HepG2 (cell line): ENCODE results near the gene ZSWIM6. TPM values are rescaled to one million over a fixed set of nuclear protein-coding genes. Genes with fewer than 3 reads are reported as not detected.

Source experiments
- ATAC-seq: fragments of 200-7000 bp; cut with Tn5 transposase; 3 replicates; pipeline ENCODE4 v1.9.1; 2020; ENCODE audit warnings: mild to moderate bottlenecking, moderate library complexity
- BruUV-seq: library from RNA; stranded (reverse); fragments of 400-500 nt; replicated peaks from 2 replicates; lab custom pipeline; 2021; lab: Mats Ljungman, UMichigan
- CTCF ChIA-PET: fragments of 300-600 bp; formaldehyde crosslinking; extraction: SDS; loops from one replicate; lab custom pipeline; 2021; ENCODE audit warnings: low total read pairs, inconsistent platforms, low intra/inter-chr PET ratio; lab: Yijun Ruan, JAX
- POLR2A ChIA-PET: fragments of 350-600 bp; sonication (Branson Sonifier 250); formaldehyde crosslinking; loops from one replicate; lab custom pipeline; 2020; ENCODE audit warnings: antibody characterized with exemption, inconsistent platforms; lab: Yijun Ruan, JAX
- DNase-seq: peaks from one replicate; pipeline ENCODE4 v3.0.0-alpha.2; 2015; ENCODE audit warnings: low spot score
- FAIRE-seq: peaks from 3 replicates; lab custom pipeline; 2011; peaks lifted over from hg19 to GRCh38; lab: Jason Lieb, UNC
- H2AFZ ChIP-seq: one replicate; pipeline ENCODE4 v1.6.1; 2011; ENCODE audit warnings: low read length, inconsistent platforms
- H3K27ac ChIP-seq: fragments of 300-600 bp; 3 replicates; pipeline ENCODE4 v1.8.0; 2011; ENCODE audit warnings: mixed run types, mild to moderate bottlenecking, mixed read lengths, low read length, inconsistent platforms; ENCODE audit not compliant: insufficient read depth; ENCODE audit errors: extremely low read length
- H3K27me3 ChIP-seq, 2 experiments: fragments of 200-600 bp in 1 of 2; 2 replicates in 1 of 2; 3 replicates in 1 of 2; pipeline versions ENCODE4 v1.6.0 to v1.8.0; 2011; ENCODE audit warnings: low read length in 2 of 2, mild to moderate bottlenecking in 2 of 2, moderate library complexity in 2 of 2, inconsistent platforms in 1 of 2; ENCODE audit not compliant: insufficient read depth in 2 of 2, control insufficient read depth in 1 of 2
- H3K36me3 ChIP-seq, 2 experiments: fragments of 200-600 bp in 1 of 2; replicated peaks in 1 of 2; 2 replicates in 1 of 2; 3 replicates in 1 of 2; pipeline versions ENCODE4 v1.5.1 to v1.8.0; 2011; ENCODE audit warnings: low read length in 2 of 2, inconsistent platforms in 1 of 2; ENCODE audit not compliant: insufficient read depth in 2 of 2, control insufficient read depth in 1 of 2
- H3K4me1 ChIP-seq: 2 replicates; pipeline ENCODE4 v1.5.1; 2012; ENCODE audit warnings: low read length, inconsistent platforms; ENCODE audit not compliant: insufficient read depth
- H3K4me2 ChIP-seq: 2 replicates; pipeline ENCODE4 v1.6.0; 2011; ENCODE audit warnings: low read depth, low read length, inconsistent platforms
- H3K4me3 ChIP-seq, 3 experiments: fragments of 200-600 bp in 1 of 3; sonication (generic), shearing (Covaris generic) in 1 of 3; replicated peaks in 1 of 3; 2 replicates each; pipeline ENCODE4 v1.5.1; 2011 to 2016; ENCODE audit warnings: low read length in 3 of 3, inconsistent platforms in 2 of 3, low read depth in 2 of 3, mild to moderate bottlenecking in 2 of 3, control low read depth in 1 of 3, mixed read lengths in 1 of 3; ENCODE audit not compliant: insufficient read depth in 1 of 3
- H3K79me2 ChIP-seq: one replicate; pipeline ENCODE4 v1.6.1; 2011; ENCODE audit warnings: low read length, inconsistent platforms; ENCODE audit not compliant: insufficient read depth
- H3K9ac ChIP-seq: 2 replicates; pipeline ENCODE4 v1.6.0; 2011; ENCODE audit warnings: mild to moderate bottlenecking, low read depth, low read length, inconsistent platforms; ENCODE audit not compliant: insufficient read depth
- H3K9me3 ChIP-seq: 2 replicates; pipeline ENCODE4 v1.5.1; 2012; ENCODE audit warnings: mild to moderate bottlenecking, low read length
- H4K20me1 ChIP-seq: 2 replicates; pipeline ENCODE4 v1.6.0; 2011; ENCODE audit warnings: inconsistent platforms, mild to moderate bottlenecking, low read length, moderate library complexity; ENCODE audit not compliant: insufficient read depth
- CBX5 ChIP-seq: sonication (generic); formaldehyde crosslinking; IDR thresholded peaks from 2 replicates; pipeline ENCODE4 v1.4.0; 2020; ENCODE audit warnings: missing genetic modification reagents, borderline replicate concordance
- HIC2 ChIP-seq: sonication (generic); formaldehyde crosslinking; IDR thresholded peaks from 2 replicates; pipeline ENCODE4 v1.9.0; 2022; ENCODE audit warnings: low read depth, missing genetic modification reagents
- HMGXB3 ChIP-seq: sonication (generic); formaldehyde crosslinking; IDR thresholded peaks from 2 replicates; pipeline ENCODE4 v1.4.0; 2020; ENCODE audit warnings: missing genetic modification reagents, borderline replicate concordance
- KLF15 ChIP-seq: sonication (generic); formaldehyde crosslinking; IDR thresholded peaks from 2 replicates; pipeline ENCODE4 v1.8.1; 2023; ENCODE audit warnings: borderline replicate concordance, mild to moderate bottlenecking, inconsistent platforms, missing genetic modification reagents, mixed read lengths
- MXD4 ChIP-seq: IDR thresholded peaks from 2 replicates; pipeline ENCODE4 v1.6.1; 2016; ENCODE audit warnings: mild to moderate bottlenecking, missing biosample characterization, missing genetic modification reagents
- NR1H2 ChIP-seq: sonication (generic); formaldehyde crosslinking; IDR thresholded peaks from 2 replicates; pipeline ENCODE4 v1.8.1; 2022; ENCODE audit warnings: low read depth, missing genetic modification reagents, borderline replicate concordance
- PHF8 ChIP-seq: sonication (generic); formaldehyde crosslinking; IDR thresholded peaks from 2 replicates; pipeline ENCODE4 v1.5.0; 2020; ENCODE audit warnings: missing genetic modification reagents
- RAD51 ChIP-seq: fragments of 450-650 bp; IDR thresholded peaks from 2 replicates; pipeline ENCODE4 v1.6.1; 2016; ENCODE audit warnings: borderline replicate concordance
- REST ChIP-seq, 2 experiments: IDR thresholded peaks; 2 replicates each; pipeline ENCODE4 v1.6.1; 2011 to 2012; ENCODE audit warnings: low read length in 2 of 2, borderline replicate concordance in 1 of 2, low read depth in 1 of 2, mild to moderate bottlenecking in 1 of 2, moderate library complexity in 1 of 2
- ZIK1 ChIP-seq: sonication (generic); formaldehyde crosslinking; IDR thresholded peaks from 2 replicates; pipeline ENCODE4 v1.5.0; 2020; ENCODE audit warnings: mild to moderate bottlenecking, low read depth, missing genetic modification reagents, borderline replicate concordance
- ZNF20 ChIP-seq: sonication (generic); formaldehyde crosslinking; IDR thresholded peaks from 2 replicates; pipeline ENCODE4 v1.4.0; 2020; ENCODE audit warnings: mild to moderate bottlenecking, moderate library complexity, missing genetic modification reagents
- ZNF30 ChIP-seq: sonication (generic); formaldehyde crosslinking; IDR thresholded peaks from 2 replicates; pipeline ENCODE4 v1.5.0; 2020; ENCODE audit warnings: mild to moderate bottlenecking, missing genetic modification reagents
- ZNF570 ChIP-seq: sonication (generic); formaldehyde crosslinking; IDR thresholded peaks from 2 replicates; pipeline ENCODE4 v1.4.0; 2020; ENCODE audit warnings: mild to moderate bottlenecking, missing genetic modification reagents, borderline replicate concordance
- ZNF580 ChIP-seq: IDR thresholded peaks from 2 replicates; pipeline ENCODE4 v1.6.1; 2016; ENCODE audit warnings: low read depth, borderline replicate concordance
- WGBS: methylation state at CpG from one replicate; pipeline ENCODE4 v1.1.6; 2017; ENCODE audit warnings: low lambda C conversion rate; 5-methylcytosine and 5-hydroxymethylcytosine counted together
- in situ Hi-C: cut with HindIII; loops from 2 replicates; pipeline ENCODE4 v1.10.0; 2017; ENCODE audit warnings: low pct_unique_long_range_greater_than_20kb; ENCODE audit not compliant: extremely low pct_ligation_motif_present
- intact Hi-C: fragments of 100-400 bp; cut with micrococcal nuclease; formaldehyde crosslinking; loops from one replicate; pipeline ENCODE4 v1.10.0; 2022; ENCODE audit not compliant: unreplicated experiment
- polyA plus RNA-seq, 8 experiments: library from polyadenylated mRNA; depleted of rRNA in 3 of 8; stranded (reverse) in 7 of 8; unstranded in 1 of 8; fragments of >200 nt; fragmentation: Illumina TruSeq in 4 of 8; extraction: Trizol in 4 of 8; gene quantifications; 2 replicates each; pipeline versions ENCODE4 v1.2.1 to v1.2.3, GENCODE V29; 2011 to 2016; ENCODE audit warnings: low read depth in 4 of 8, missing spikeins in 1 of 8, mixed read lengths in 1 of 8; ENCODE audit not compliant: insufficient read depth in 1 of 8
- total RNA-seq, 5 experiments: library from RNA; depleted of rRNA; stranded (reverse); fragments of >200 nt; fragmentation: Illumina TruSeq; extraction: Trizol; gene quantifications; 2 replicates each; pipeline ENCODE4 v1.2.3, GENCODE V29; 2016; ENCODE audit warnings: low read depth in 1 of 5

Gene ZSWIM6
- total and polyA plus RNA-seq, 2 of the 13 experiments (the other 11 are each of a cell fraction or from before 2014, with no cell fraction given) = 0.82 to 1.9 TPM

GRCh38 chr5:61397937-61398336 is 65.9 kb downstream of the ZSWIM6 start:
- Histone ChIP-seq H4K20me1 (no peaks in the 10 kb centered on the region), H3K4me1 (no peaks in the 10 kb centered on the region), H3K9ac (no peak overlapping the region), H2AFZ (no peak overlapping the region), H3K27ac (no peak overlapping the region), H3K4me2 (no peak overlapping the region), H3K79me2 (no peaks in the 10 kb centered on the region), H3K4me3 (no peak overlapping the region), H3K36me3 (no peaks in the 10 kb centered on the region), H3K27me3 (no peaks in the 10 kb centered on the region), H3K9me3 (no peaks in the 10 kb centered on the region)
- ChIA-PET CTCF (no interaction called here), POLR2A (no interaction called here)
- no TSS peak for BruUV-seq
- WGBS = 83% methylated on average over 2 of the region's 2 CpGs
- no peak for DNase-seq
- no peak for TF ChIP-seq ZNF30 (CRISPR knock-in tag)
- TF ChIP-seq ZNF580 (CRISPR knock-in tag) = no peak
- TF ChIP-seq PHF8 (CRISPR knock-in tag) = no peak
- TF ChIP-seq ZNF570 = no peak
- no peak for TF ChIP-seq ZNF20 (CRISPR knock-in tag)
- TF ChIP-seq CBX5 (CRISPR knock-in tag) = no peak
- no peak for TF ChIP-seq KLF15 (CRISPR knock-in tag)
- TF ChIP-seq ZIK1 (CRISPR knock-in tag) = no peak
- no peak for TF ChIP-seq REST (IDR thresholded peaks at IDR 0.05; ENCODE audit: borderline replicate concordance in 1 of 2, low read depth in 1 of 2, low read length in 2 of 2)
- no peak for TF ChIP-seq MXD4 (CRISPR knock-in tag)
- no peak for TF ChIP-seq HIC2
- TF ChIP-seq HMGXB3 = no peak
- TF ChIP-seq RAD51 = no peak
- no peak for TF ChIP-seq NR1H2
- intact Hi-C loops (no loop called here), in situ Hi-C loops (no loop called here)
- no peak for FAIRE-seq
- ATAC-seq = no peak
